Epidermal melanocyte (primary cell): ENCODE results near the gene RNF5.
"Not testable (repeated sequence)": the region's sequence is repeated elsewhere in the genome, so short reads cannot be mapped to it uniquely, and the experiment has no call there.

ENCODE experiments used
- DNase-seq: peaks from one replicate; pipeline ENCODE4 v3.0.0; 2011; ENCODE audit warnings: low spot score; ENCODE audit not compliant: insufficient read length

Gene RNF5

GRCh38 chr6:32204268-32204715 lies 26.1 kb downstream of the RNF5 start:
- no peak for DNase-seq

- no peak for DNase-seq
Measured at GRCh38 chr6:32208996-32209395, 30.8 kb downstream of the RNF5 start.

- no peak for DNase-seq
Measured at GRCh38 chr6:32210191-32210601, 32.0 kb downstream of the RNF5 start.

GRCh38 chr6:32211432-32211831 lies 33.2 kb downstream of the RNF5 start:
- DNase-seq: not testable (repeated sequence)

GRCh38 chr6:32212076-32212760 lies 34.0 kb downstream of the RNF5 start:
- DNase-seq: no peak

GRCh38 chr6:32213649-32214048 lies 35.4 kb downstream of the RNF5 start:
- DNase-seq: no peak

- no peak for DNase-seq
Measured at GRCh38 chr6:32214126-32214525, 35.9 kb downstream of the RNF5 start.

GRCh38 chr6:32215617-32216016 lies 37.4 kb downstream of the RNF5 start:
- DNase-seq: no peak

GRCh38 chr6:32216285-32216684 lies 38.1 kb downstream of the RNF5 start:
- no peak for DNase-seq

- no peak for DNase-seq
Measured at GRCh38 chr6:32216998-32217397, 38.8 kb downstream of the RNF5 start.

- DNase-seq: no peak
Measured at GRCh38 chr6:32218167-32218566, 40.0 kb downstream of the RNF5 start.

GRCh38 chr6:32220021-32220420 lies 41.8 kb downstream of the RNF5 start:
- no peak for DNase-seq

- DNase-seq: no peak
Measured at GRCh38 chr6:32222333-32223230, 44.4 kb downstream of the RNF5 start.

GRCh38 chr6:32223258-32224235 lies 45.3 kb downstream of the RNF5 start, which contains the start of gene NOTCH4:
NOTCH4 (minus strand) TSS chr6:32224067; CDS start chr6:32223928, 139 bp downstream.
- no peak for DNase-seq

GRCh38 chr6:32224696-32225095 lies 46.5 kb downstream of the RNF5 start:
- DNase-seq: no peak

- DNase-seq: no peak
Measured at GRCh38 chr6:32226434-32226833, 48.2 kb downstream of the RNF5 start.
